Measurements from ENCODE around the gene SRP19.
"Not testable (repeated sequence)": the region's sequence is repeated elsewhere in the genome, so short reads cannot be mapped to it uniquely, and the experiment has no call there.

Gene SRP19

GRCh38 chr5:112886975-112887374 is 25.9 kb downstream of the SRP19 start:
- no peaks in the 10 kb centered on the region for H3K9me3 Mint-ChIP-seq

GRCh38 chr5:112892066-112892465 is 31.0 kb downstream of the SRP19 start:
- Mint-ChIP-seq H3K4me1 (ENCODE audit: low read depth) (peaks cover 27% of the 10 kb centered on the region), H3K27ac (peak overlapping the region; percentile 2), H3K36me3 (ENCODE audit: low read depth) (peaks cover 40% of the 10 kb centered on the region)
- not testable (repeated sequence) for H3K4me3 Mint-ChIP-seq; H3K9me3 Mint-ChIP-seq; H3K27me3 Mint-ChIP-seq (ENCODE audit: low read depth)

More at GRCh38 chr5:112886975-112887374, 25.9 kb downstream of the SRP19 start:
- Mint-ChIP-seq H3K36me3 (ENCODE audit: low read depth) (peaks cover 39% of the 10 kb centered on the region), H3K4me1 (ENCODE audit: low read depth) (peaks cover 34% of the 10 kb centered on the region), H3K27ac (peak overlapping the region; percentile 75), H3K27me3 (ENCODE audit: low read depth) (no peaks in the 10 kb centered on the region), H3K4me3 (peak overlapping the region; percentile 25)

GRCh38 chr5:112892776-112893175 is 31.7 kb downstream of the SRP19 start:
- H3K27me3 Mint-ChIP-seq (ENCODE audit: low read depth) = no peaks in the 10 kb centered on the region
- H3K4me1 Mint-ChIP-seq (ENCODE audit: low read depth) = peaks cover 23% of the 10 kb centered on the region
- H3K36me3 Mint-ChIP-seq (ENCODE audit: low read depth) = peaks cover 43% of the 10 kb centered on the region
- no peak overlapping the region for H3K27ac Mint-ChIP-seq
- H3K9me3 Mint-ChIP-seq = no peaks in the 10 kb centered on the region
- no peak overlapping the region for H3K4me3 Mint-ChIP-seq

GRCh38 chr5:112895682-112896081 is 34.6 kb downstream of the SRP19 start:
- Mint-ChIP-seq H3K4me1 (ENCODE audit: low read depth) (peaks cover 15% of the 10 kb centered on the region), H3K27ac (no peak overlapping the region), H3K9me3 (no peaks in the 10 kb centered on the region), H3K4me3 (no peak overlapping the region), H3K27me3 (ENCODE audit: low read depth) (no peaks in the 10 kb centered on the region), H3K36me3 (ENCODE audit: low read depth) (peaks cover 38% of the 10 kb centered on the region)

GRCh38 chr5:112902561-112902960 is 41.5 kb downstream of the SRP19 start:
- Mint-ChIP-seq H3K36me3 (ENCODE audit: low read depth) (peaks cover 32% of the 10 kb centered on the region), H3K9me3 (no peaks in the 10 kb centered on the region), H3K4me3 (no peak overlapping the region), H3K27ac (no peak overlapping the region), H3K27me3 (ENCODE audit: low read depth) (no peaks in the 10 kb centered on the region), H3K4me1 (ENCODE audit: low read depth) (peaks cover 21% of the 10 kb centered on the region)

GRCh38 chr5:112904996-112905395 is 43.9 kb downstream of the SRP19 start:
- H3K27me3 Mint-ChIP-seq (ENCODE audit: low read depth); H3K9me3 Mint-ChIP-seq; H3K4me3 Mint-ChIP-seq; H3K27ac Mint-ChIP-seq: not testable (repeated sequence)
- peaks cover 28% of the 10 kb centered on the region for H3K36me3 Mint-ChIP-seq (ENCODE audit: low read depth)
- H3K4me1 Mint-ChIP-seq (ENCODE audit: low read depth) = peaks cover 19% of the 10 kb centered on the region

- H3K36me3 Mint-ChIP-seq (ENCODE audit: low read depth) = peaks cover 29% of the 10 kb centered on the region
- H3K27ac Mint-ChIP-seq = no peak overlapping the region
- no peaks in the 10 kb centered on the region for H3K9me3 Mint-ChIP-seq
- peaks cover 19% of the 10 kb centered on the region for H3K4me1 Mint-ChIP-seq (ENCODE audit: low read depth)
- no peaks in the 10 kb centered on the region for H3K27me3 Mint-ChIP-seq (ENCODE audit: low read depth)
- H3K4me3 Mint-ChIP-seq = no peak overlapping the region
Measured at GRCh38 chr5:112906637-112907036, 45.5 kb downstream of the SRP19 start.

GRCh38 chr5:112907166-112907631 is 46.1 kb downstream of the SRP19 start:
- Mint-ChIP-seq H3K9me3 (no peaks in the 10 kb centered on the region), H3K27me3 (ENCODE audit: low read depth) (no peaks in the 10 kb centered on the region), H3K4me1 (ENCODE audit: low read depth) (peaks cover 23% of the 10 kb centered on the region), H3K27ac (no peak overlapping the region), H3K36me3 (ENCODE audit: low read depth) (peaks cover 31% of the 10 kb centered on the region), H3K4me3 (no peak overlapping the region)

GRCh38 chr5:112908854-112909253 is 47.8 kb downstream of the SRP19 start:
- Mint-ChIP-seq H3K9me3 (no peaks in the 10 kb centered on the region), H3K4me3 (no peak overlapping the region), H3K27ac (no peak overlapping the region), H3K27me3 (ENCODE audit: low read depth) (no peaks in the 10 kb centered on the region), H3K4me1 (ENCODE audit: low read depth) (peaks cover 26% of the 10 kb centered on the region), H3K36me3 (ENCODE audit: low read depth) (peaks cover 33% of the 10 kb centered on the region)

GRCh38 chr5:112910529-112910928 is 49.4 kb downstream of the SRP19 start:
- Mint-ChIP-seq H3K27me3 (ENCODE audit: low read depth) (no peaks in the 10 kb centered on the region), H3K9me3 (no peaks in the 10 kb centered on the region), H3K4me1 (ENCODE audit: low read depth) (peaks cover 27% of the 10 kb centered on the region), H3K27ac (no peak overlapping the region), H3K4me3 (no peak overlapping the region), H3K36me3 (ENCODE audit: low read depth) (peaks cover 37% of the 10 kb centered on the region)

- Mint-ChIP-seq H3K4me1 (ENCODE audit: low read depth) (peaks cover 46% of the 10 kb centered on the region), H3K36me3 (ENCODE audit: low read depth) (peaks cover 50% of the 10 kb centered on the region), H3K27me3 (ENCODE audit: low read depth) (no peaks in the 10 kb centered on the region), H3K27ac (no peak overlapping the region), H3K9me3 (no peaks in the 10 kb centered on the region), H3K4me3 (no peak overlapping the region)
Measured at GRCh38 chr5:112914584-112914983, 53.5 kb downstream of the SRP19 start.

- Mint-ChIP-seq H3K4me1 (ENCODE audit: low read depth) (peaks cover 55% of the 10 kb centered on the region), H3K27me3 (ENCODE audit: low read depth) (no peaks in the 10 kb centered on the region), H3K4me3 (peak overlapping the region; percentile 4), H3K9me3 (no peaks in the 10 kb centered on the region), H3K36me3 (ENCODE audit: low read depth) (peaks cover 47% of the 10 kb centered on the region), H3K27ac (peak overlapping the region; percentile 71)
Measured at GRCh38 chr5:112915831-112916230, 54.7 kb downstream of the SRP19 start.

GRCh38 chr5:112917453-112917995 is 56.4 kb downstream of the SRP19 start:
- no peaks in the 10 kb centered on the region for H3K9me3 Mint-ChIP-seq
- no peaks in the 10 kb centered on the region for H3K27me3 Mint-ChIP-seq (ENCODE audit: low read depth)
- peak overlapping the region; percentile 19 for H3K27ac Mint-ChIP-seq
- H3K4me3 Mint-ChIP-seq = no peak overlapping the region
- peaks cover 52% of the 10 kb centered on the region for H3K4me1 Mint-ChIP-seq (ENCODE audit: low read depth)
- H3K36me3 Mint-ChIP-seq (ENCODE audit: low read depth) = peaks cover 42% of the 10 kb centered on the region

- Mint-ChIP-seq H3K4me1 (ENCODE audit: low read depth) (peaks cover 54% of the 10 kb centered on the region), H3K9me3 (no peaks in the 10 kb centered on the region), H3K36me3 (ENCODE audit: low read depth) (peaks cover 36% of the 10 kb centered on the region), H3K27me3 (ENCODE audit: low read depth) (no peaks in the 10 kb centered on the region), H3K4me3 (no peak overlapping the region), H3K27ac (no peak overlapping the region)
Measured at GRCh38 chr5:112918136-112918535, 57.0 kb downstream of the SRP19 start.

- peaks cover 35% of the 10 kb centered on the region for H3K36me3 Mint-ChIP-seq (ENCODE audit: low read depth)
- H3K27ac Mint-ChIP-seq = no peak overlapping the region
- H3K9me3 Mint-ChIP-seq = no peaks in the 10 kb centered on the region
- H3K27me3 Mint-ChIP-seq (ENCODE audit: low read depth) = no peaks in the 10 kb centered on the region
- peaks cover 58% of the 10 kb centered on the region for H3K4me1 Mint-ChIP-seq (ENCODE audit: low read depth)
- no peak overlapping the region for H3K4me3 Mint-ChIP-seq
Measured at GRCh38 chr5:112918679-112919078, 57.6 kb downstream of the SRP19 start.
